T-helper 2 cell (primary cell): Measurements from ENCODE around the gene MBD3L2.
"Not testable (repeated sequence)": the region's sequence is repeated elsewhere in the genome, so short reads cannot be mapped to it uniquely, and the experiment has no call there.

Experiments used
- DNase-seq, 5 experiments: peaks; one replicate each; pipeline versions ENCODE4 v3.0.0 to v3.0.0-alpha.2; 2012 to 2022
- total RNA-seq, 2 donors: gene quantifications; one replicate each; lab custom pipeline; 2026; lab: John Stamatoyannopoulos, UW

The MBD3L2 gene
- 0 reads per million in 2 donors for total RNA-seq

DNA sequence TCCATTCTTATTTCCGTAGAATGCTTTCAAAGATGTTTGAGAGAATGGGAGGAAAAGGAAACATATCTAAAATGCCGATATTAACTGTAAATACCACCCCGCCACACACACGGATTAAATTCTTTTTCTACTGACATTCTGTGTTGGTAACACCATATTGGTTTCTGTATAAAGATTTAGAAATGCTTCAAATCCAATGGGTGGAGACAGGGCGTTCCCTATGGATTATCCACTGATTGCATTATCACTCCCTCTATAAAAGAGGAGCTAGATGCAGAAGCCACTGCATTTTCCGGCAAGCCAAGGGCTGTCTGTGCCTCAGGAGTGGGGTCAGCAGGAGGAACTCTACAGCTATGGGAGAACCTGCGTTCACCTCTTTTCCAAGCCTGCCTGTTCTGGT lies at the start of gene MBD3L2:
Gene MBD3L2, plus strand, starts transcription at position 301 of the 400 bp plus-strand sequence. Its CDS starts 53 bp downstream, at position 354.
- not testable (repeated sequence) for DNase-seq

DNA sequence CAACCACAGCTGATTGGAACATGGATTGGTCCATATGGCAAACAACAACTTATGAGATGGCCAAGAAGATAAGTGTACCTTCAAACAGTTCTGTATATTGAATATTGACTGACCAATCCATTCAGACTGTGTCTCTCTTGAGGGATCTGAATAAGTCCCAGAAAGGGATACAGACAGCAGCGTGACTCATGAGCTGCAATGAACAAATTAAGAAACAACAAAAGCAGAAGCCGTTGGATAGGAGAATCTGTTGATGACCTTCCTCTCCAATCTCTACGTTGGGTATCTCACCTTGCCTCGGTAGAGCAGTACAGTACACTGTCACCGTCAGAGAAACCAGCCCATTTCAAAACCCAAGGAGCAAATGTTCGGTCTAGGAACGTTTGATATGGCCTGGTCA lies 49.2 kb upstream of the MBD3L2 start:
- DNase-seq, result no peak

GRCh38 chr19:7000333-7000732 lies 48.8 kb upstream of the MBD3L2 start:
- DNase-seq, result no peak

GRCh38 chr19:7000816-7001215 lies 48.3 kb upstream of the MBD3L2 start:
- DNase-seq, result no peak

GRCh38 chr19:7004313-7004931 lies 44.7 kb upstream of the MBD3L2 start:
- DNase-seq, result peak in 1 of 5 experiments; percentile 47

- DNase-seq, result no peak
These were observed 42.9 kb upstream of the MBD3L2 start for GRCh38 chr19:7006135-7006704.

- DNase-seq, result no peak
These were observed 41.3 kb upstream of the MBD3L2 start for GRCh38 chr19:7007859-7008258.

- peak in 1 of 5 experiments; percentile 33 for DNase-seq
These were observed 38.2 kb upstream of the MBD3L2 start for GRCh38 chr19:7010722-7011593.

DNA sequence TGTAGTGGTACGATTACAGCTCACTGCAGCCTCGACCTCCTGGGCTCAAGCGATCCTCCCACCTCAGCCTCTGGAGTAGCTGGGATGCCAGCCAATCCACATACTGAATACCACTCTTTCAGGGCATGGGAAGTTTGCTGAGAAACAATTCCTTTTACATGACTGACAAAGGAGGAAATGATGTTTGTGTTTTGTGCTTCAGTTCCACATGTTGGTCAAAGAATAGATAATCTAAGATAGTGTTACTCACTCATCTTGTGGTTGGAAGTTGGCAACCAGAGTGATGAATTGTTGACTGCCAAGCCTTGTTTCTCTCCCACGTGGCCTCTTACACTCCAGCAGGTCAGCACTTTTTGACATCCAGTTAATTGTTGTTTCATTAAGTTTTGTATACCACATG lies 35.4 kb upstream of the MBD3L2 start:
- peak in 1 of 5 experiments; percentile 78 for DNase-seq

DNA sequence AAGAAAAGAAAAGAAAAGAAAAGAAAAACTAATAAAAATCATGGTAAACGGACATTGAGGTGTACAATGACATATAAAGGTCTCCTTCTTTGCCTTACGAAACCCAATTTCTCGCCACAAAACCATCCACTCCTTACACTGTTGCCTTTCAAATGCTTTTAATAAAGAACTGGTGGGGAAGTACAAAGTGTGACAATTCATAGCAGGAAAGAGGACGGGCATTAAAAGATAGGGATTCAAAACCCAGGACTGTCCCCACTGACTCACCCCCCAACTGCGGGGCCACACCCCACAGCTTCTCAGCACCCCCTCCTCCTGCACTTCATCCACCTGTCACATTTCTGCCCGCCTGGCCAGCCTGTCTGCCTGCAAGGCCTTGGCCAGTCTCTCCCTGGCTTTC lies 30.3 kb upstream of the MBD3L2 start:
- no peak for DNase-seq

- DNase-seq, result not testable (repeated sequence)
These were observed 27.8 kb upstream of the MBD3L2 start, which contains the start of gene MBD3L2B for GRCh38 chr19:7021331-7021730. Gene MBD3L2B, minus strand, starts transcription at chr19:7021431. Its CDS starts 34 bp downstream, at chr19:7021397.

DNA sequence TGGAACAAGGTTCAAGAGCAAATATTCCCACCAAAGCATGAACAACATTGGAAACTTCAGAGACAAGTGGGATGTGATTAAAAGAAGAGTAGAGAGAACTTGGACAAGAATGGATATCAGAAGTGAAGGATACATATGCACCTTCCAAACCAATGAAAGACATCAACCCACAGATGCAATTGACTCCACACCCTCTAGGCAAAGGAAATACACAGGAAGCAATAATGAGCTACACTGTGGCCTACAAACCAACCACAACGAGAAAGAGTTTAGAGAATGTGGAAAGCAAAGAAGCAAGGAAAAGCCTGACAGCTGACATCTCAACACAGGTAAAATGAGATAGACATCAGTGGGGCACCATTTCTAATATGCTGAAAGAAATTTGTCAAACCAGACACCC lies 20.3 kb upstream of the MBD3L2 start:
- DNase-seq, result not testable (repeated sequence)

GRCh38 chr19:7030278-7030677 lies 18.8 kb upstream of the MBD3L2 start, which contains the start of gene MBD3L5:
Gene MBD3L5, plus strand, starts transcription at chr19:7030578. Its CDS starts 34 bp downstream, at chr19:7030612.
- not testable (repeated sequence) for DNase-seq

DNA sequence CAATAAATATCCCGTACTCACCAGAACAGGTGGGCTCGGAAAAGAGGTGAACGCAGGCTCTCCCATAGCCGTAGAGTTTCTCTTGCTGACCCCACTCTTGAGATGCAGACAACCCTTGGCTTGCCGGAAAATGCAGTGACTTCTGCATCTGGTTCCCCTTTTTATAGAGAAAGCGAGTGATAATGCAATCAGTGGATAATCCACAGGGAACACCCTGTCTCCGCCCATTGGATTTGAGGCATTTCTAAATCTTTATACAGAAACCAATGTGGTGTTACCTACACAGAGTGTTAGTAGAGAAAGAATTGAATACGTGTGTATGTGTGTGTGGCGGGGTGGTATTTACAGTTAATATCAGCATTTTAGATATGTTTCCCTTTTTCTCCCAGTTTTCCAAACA lies 9.0 kb upstream of the MBD3L2 start, which contains the start of gene MBD3L4:
Gene MBD3L4, minus strand, starts transcription at position 101 of the 400 bp plus-strand sequence. Its CDS starts 35 bp downstream, at position 66.
- not testable (repeated sequence) for DNase-seq

- DNase-seq, result not testable (repeated sequence)
These were observed 7.6 kb upstream of the MBD3L2 start for GRCh38 chr19:7041563-7041962.

- not testable (repeated sequence) for DNase-seq
These were observed 2.3 kb downstream of the MBD3L2 start for GRCh38 chr19:7051421-7051820.

- not testable (repeated sequence) for DNase-seq
These were observed 3.8 kb downstream of the MBD3L2 start for GRCh38 chr19:7052896-7053295.

DNA sequence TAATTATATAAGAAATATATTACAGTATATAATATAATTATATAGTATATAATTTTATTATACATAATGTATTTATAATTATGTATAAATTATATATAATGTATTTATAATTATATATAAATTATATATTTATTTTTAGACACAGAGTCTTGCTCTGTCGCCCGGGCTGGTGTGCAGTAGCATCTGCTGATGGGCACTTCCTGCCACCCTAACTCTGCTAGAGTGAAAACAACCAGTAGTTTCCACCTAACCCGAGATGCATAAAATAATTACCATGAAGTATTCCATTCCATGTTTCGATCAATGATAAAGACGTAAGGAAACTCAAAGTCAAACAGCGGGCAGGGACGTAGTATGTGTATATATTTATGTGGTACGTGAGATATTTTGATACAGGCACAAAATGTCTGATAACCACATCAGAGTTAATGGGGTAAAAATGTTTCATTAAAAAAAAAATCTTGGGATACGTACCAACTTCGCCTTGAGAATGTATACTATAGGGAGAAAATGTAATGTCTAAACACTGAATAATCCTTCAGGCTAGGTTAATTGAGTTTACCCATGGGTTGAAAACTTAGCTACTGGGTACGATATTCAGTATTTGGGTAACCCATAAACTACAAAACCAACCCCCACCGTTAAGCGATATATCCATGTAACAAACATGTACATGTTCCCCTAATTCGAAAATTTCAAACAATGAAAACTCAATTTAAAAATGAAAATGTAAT lies 5.7 kb downstream of the MBD3L2 start:
- DNase-seq, result not testable (repeated sequence)

- not testable (repeated sequence) for DNase-seq
These were observed 6.6 kb downstream of the MBD3L2 start for GRCh38 chr19:7055679-7056078.

- not testable (repeated sequence) for DNase-seq
These were observed 7.2 kb downstream of the MBD3L2 start for GRCh38 chr19:7056371-7056770.

GRCh38 chr19:7058576-7058975 lies 9.5 kb downstream of the MBD3L2 start, which contains the start of gene MBD3L3:
Gene MBD3L3, minus strand, starts transcription at chr19:7058676. Its CDS starts 71 bp downstream, at chr19:7058605.
- not testable (repeated sequence) for DNase-seq

GRCh38 chr19:7059977-7060376 lies 10.9 kb downstream of the MBD3L2 start:
- DNase-seq, result peak in 1 of 5 experiments; percentile 16
